GM12801 (cell line): ENCODE measurements around the gene HSD11B1.

Source experiments
- CTCF ChIP-seq: IDR thresholded peaks from one replicate; pipeline ENCODE4 v1.5.1; 2011; ENCODE audit warnings: control low read depth; ENCODE audit not compliant: insufficient read length; ENCODE audit errors: extremely low read depth

The HSD11B1 gene

DNA sequence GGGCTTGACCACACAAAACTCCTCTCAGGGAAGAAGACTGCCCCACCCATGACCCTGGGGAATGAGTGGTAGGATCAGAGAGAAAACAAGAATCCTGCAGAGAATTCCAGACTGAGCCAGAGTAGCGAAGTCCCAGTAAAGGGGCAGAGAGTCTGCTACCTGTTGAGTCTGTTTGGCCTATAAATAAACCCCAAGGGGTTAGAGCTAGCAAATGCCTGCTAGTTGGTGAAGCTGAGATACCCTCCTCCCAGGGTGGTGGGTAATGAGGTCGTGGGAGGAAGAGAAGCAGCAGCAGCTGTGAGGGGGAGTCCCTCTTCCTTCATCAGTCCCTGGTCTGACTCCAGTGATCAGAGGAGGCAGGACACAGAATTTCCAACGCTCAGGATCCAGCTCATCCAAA is 53.8 kb downstream of the HSD11B1 start:
- TF ChIP-seq CTCF, result no peak

GRCh38 chr1:209759829-209760359 is 55.2 kb downstream of the HSD11B1 start:
- no peak for TF ChIP-seq CTCF

GRCh38 chr1:209761011-209761635 is 56.5 kb downstream of the HSD11B1 start:
- TF ChIP-seq CTCF, result no peak

GRCh38 chr1:209766051-209766450 is 61.4 kb downstream of the HSD11B1 start:
- TF ChIP-seq CTCF, result no peak

DNA sequence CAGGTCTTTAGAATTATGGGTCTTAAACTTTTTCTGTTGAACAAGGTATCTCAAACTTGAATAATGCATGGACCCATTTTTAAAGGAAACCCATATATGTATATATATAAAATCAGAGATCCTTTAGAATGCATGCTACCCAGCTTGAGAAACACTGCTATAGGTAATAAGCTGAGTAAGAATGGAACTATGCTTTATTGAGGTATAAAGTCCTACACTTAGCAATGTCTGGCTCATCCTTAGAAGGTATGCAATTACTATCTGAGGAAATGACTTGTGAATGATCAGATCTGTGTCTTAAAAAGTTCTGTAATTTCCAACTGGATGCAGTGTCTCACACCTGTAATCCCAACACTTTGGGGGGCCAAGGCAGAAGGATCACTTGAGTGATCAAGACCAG is 62.5 kb downstream of the HSD11B1 start:
- TF ChIP-seq CTCF, result no peak

DNA sequence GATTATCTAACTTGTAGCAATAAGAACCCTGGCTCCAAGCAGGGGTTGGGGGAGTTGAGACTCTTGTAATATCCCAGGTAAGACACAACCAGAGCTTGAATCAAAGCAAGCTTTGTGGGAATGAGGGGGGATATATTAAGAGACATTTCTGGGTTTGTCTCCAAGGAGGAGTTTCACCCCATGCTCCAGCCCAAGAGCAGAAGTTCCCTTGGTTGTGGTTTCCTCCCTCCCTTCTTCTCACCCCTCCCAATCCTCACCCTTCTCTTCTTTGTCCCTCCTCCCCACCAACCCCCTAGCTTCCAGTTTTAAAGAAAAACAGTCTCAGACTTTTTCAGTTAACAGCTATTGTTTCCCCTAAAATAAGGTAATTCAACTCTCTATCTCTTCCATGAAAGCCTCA is 63.1 kb downstream of the HSD11B1 start:
- no peak for TF ChIP-seq CTCF

DNA sequence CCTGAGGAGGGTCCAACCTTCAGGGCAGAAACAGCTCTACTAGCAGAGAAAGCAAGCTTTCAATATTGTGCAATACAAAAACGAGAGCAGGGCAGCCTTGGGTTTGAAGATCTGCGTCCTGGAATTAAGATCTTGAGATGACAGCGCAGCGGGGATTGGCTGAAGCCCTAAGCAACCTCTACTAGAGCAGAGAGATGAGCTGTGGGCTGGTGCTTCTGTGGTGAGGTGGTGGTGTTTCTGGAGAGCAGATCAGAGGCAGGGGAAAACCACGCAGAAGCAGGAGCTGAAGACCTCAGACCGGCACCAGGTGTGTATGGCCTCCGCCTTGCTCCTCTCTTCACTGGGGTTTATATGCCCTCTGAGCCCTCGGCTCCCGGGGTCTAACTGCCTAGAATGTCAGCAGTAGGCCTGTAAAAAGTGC is 63.7 kb downstream of the HSD11B1 start:
- no peak for TF ChIP-seq CTCF
